HCT116 (cell line): ENCODE measurements around the gene SHC4. TPM values are rescaled to one million over a fixed set of nuclear protein-coding genes. Genes with fewer than 3 reads are reported as not detected.

Experiments
- ATAC-seq: fragments of 200-7000 bp; cut with Tn5 transposase; 2 replicates; pipeline ENCODE4 v1.9.1; 2020; ENCODE audit warnings: mild to moderate bottlenecking, moderate library complexity
- BruUV-seq: library from RNA; stranded (reverse); fragments of 400-500 nt; replicated peaks from 2 replicates; lab custom pipeline; 2021; lab: Mats Ljungman, UMichigan
- CTCF ChIA-PET: fragments of 300-600 bp; sonication (Branson Sonifier 250); formaldehyde crosslinking; loops from one replicate; lab custom pipeline; 2021; ENCODE audit warnings: antibody characterized with exemption; lab: Charles Lee
- POLR2A ChIA-PET: fragments of 300-600, 350-600 bp; sonication (Branson Sonifier 250); formaldehyde crosslinking; loops from one replicate; lab custom pipeline; 2021; ENCODE audit warnings: antibody characterized with exemption; lab: Charles Lee
- RAD21 ChIA-PET, 2 experiments: fragments of 300-600 bp; sonication (Branson Sonifier 250); formaldehyde crosslinking; loops; one replicate each; lab custom pipeline; 2023; ENCODE audit warnings: low total read pairs in 2 of 2; ENCODE audit not compliant: uncharacterized antibody in 2 of 2, unreplicated experiment in 2 of 2, low non-redundant PET in 1 of 2; lab: Charles Lee
- DNase-seq: peaks from one replicate; pipeline ENCODE4 v3.0.0-alpha.2; 2010; ENCODE audit warnings: low read depth, low spot score
- H2AFZ ChIP-seq: fragments of 200-600 bp; shearing (Covaris generic), sonication (generic); 2 replicates; pipeline ENCODE4 v1.6.1; 2017; ENCODE audit warnings: low read depth, mixed run types, mixed read lengths, antibody characterized with exemption, low read length; ENCODE audit not compliant: poor library complexity, severe bottlenecking
- H3K27ac ChIP-seq: 2 replicates; pipeline ENCODE4 v1.5.1; 2012; ENCODE audit warnings: low read depth, low read length
- H3K27me3 ChIP-seq: fragments of 200-600 bp; sonication (generic); 2 replicates; pipeline ENCODE4 v1.6.1; 2016; ENCODE audit warnings: mixed run types, low read length, mixed read lengths; ENCODE audit not compliant: insufficient read depth
- H3K36me3 ChIP-seq, 2 experiments: fragments of 200-500 bp in 1 of 2; fragments of 200-600 bp in 1 of 2; sonication (Bioruptor generic) in 1 of 2; sonication (generic) in 1 of 2; 2 replicates each; pipeline versions ENCODE4 v1.5.1 to v1.6.1; 2014 to 2016; ENCODE audit warnings: low read length in 2 of 2, inconsistent platforms in 1 of 2, mixed read lengths in 1 of 2, mixed run types in 1 of 2; ENCODE audit not compliant: insufficient read depth in 2 of 2, control insufficient read depth in 1 of 2
- H3K4me1 ChIP-seq, 2 experiments: fragments of 200-600 bp in 1 of 2; sonication (generic) in 1 of 2; 2 replicates each; pipeline versions ENCODE4 v1.5.1 to v1.6.1; 2012 to 2017; ENCODE audit warnings: low read length in 2 of 2, inconsistent platforms in 1 of 2, mild to moderate bottlenecking in 1 of 2, mixed read lengths in 1 of 2, mixed run types in 1 of 2, moderate library complexity in 1 of 2; ENCODE audit not compliant: insufficient read depth in 2 of 2, control insufficient read depth in 1 of 2
- H3K4me2 ChIP-seq: fragments of 200-600 bp; sonication (generic); 2 replicates; pipeline ENCODE4 v1.6.1; 2017; ENCODE audit warnings: mixed run types, low read length, mixed read lengths
- H3K4me3 ChIP-seq, 2 experiments: fragments of 200-600 bp in 1 of 2; sonication (generic) in 1 of 2; replicated peaks in 1 of 2; 2 replicates each; pipeline ENCODE4 v1.5.1; 2011 to 2016; ENCODE audit warnings: low read length in 2 of 2, control low read depth in 1 of 2, low read depth in 1 of 2, mild to moderate bottlenecking in 1 of 2, mixed read lengths in 1 of 2, mixed run types in 1 of 2
- H3K79me2 ChIP-seq: fragments of 200-600 bp; sonication (generic); 2 replicates; pipeline ENCODE4 v1.6.1; 2017; ENCODE audit warnings: mild to moderate bottlenecking, mixed run types, low read length, moderate library complexity, mixed read lengths; ENCODE audit not compliant: insufficient read depth
- H3K9ac ChIP-seq: fragments of 200-600 bp; sonication (generic); 2 replicates; pipeline ENCODE4 v1.6.1; 2016; ENCODE audit warnings: low read length, mixed read lengths
- H3K9me2 ChIP-seq: fragments of 200-600 bp; sonication (generic), shearing (Covaris generic); 2 replicates; pipeline ENCODE4 v1.6.1; 2017; ENCODE audit warnings: mixed run types, mild to moderate bottlenecking, moderate library complexity; ENCODE audit not compliant: insufficient read depth
- H3K9me3 ChIP-seq, 2 experiments: fragments of 200-500 bp in 1 of 2; fragments of 200-600 bp in 1 of 2; sonication (Bioruptor generic) in 1 of 2; sonication (generic) in 1 of 2; 2 replicates each; pipeline ENCODE4 v1.6.1; 2014 to 2017; ENCODE audit warnings: low read length in 2 of 2, mixed read lengths in 2 of 2, inconsistent platforms in 1 of 2, low read depth in 1 of 2, mild to moderate bottlenecking in 1 of 2, mixed run types in 1 of 2, moderate library complexity in 1 of 2; ENCODE audit not compliant: control insufficient read depth in 1 of 2, insufficient read depth in 1 of 2
- H4K20me1 ChIP-seq: fragments of 200-600 bp; sonication (generic), shearing (Covaris generic); 2 replicates; pipeline ENCODE4 v1.6.1; 2017; ENCODE audit warnings: mixed run types, mild to moderate bottlenecking, moderate library complexity; ENCODE audit not compliant: insufficient read depth
- CEBPB ChIP-seq: IDR thresholded peaks from 2 replicates; pipeline ENCODE4 v1.6.1; 2012; ENCODE audit warnings: low read depth
- EGR1 ChIP-seq: IDR thresholded peaks from 2 replicates; pipeline ENCODE4 v1.6.1; 2012; ENCODE audit warnings: low read depth
- ELF1 ChIP-seq: IDR thresholded peaks from 2 replicates; pipeline ENCODE4 v1.6.1; 2012; ENCODE audit warnings: low read depth, borderline replicate concordance
- EZH2 ChIP-seq: fragments of 200-600 bp; sonication (generic); IDR thresholded peaks from 2 replicates; pipeline ENCODE4 v1.6.1; 2017; ENCODE audit warnings: antibody characterized with exemption, mixed run types
- EZH2phosphoT487 ChIP-seq: fragments of 200-600 bp; IDR thresholded peaks from 2 replicates; pipeline ENCODE4 v1.6.1; 2018; ENCODE audit warnings: antibody characterized with exemption, borderline replicate concordance
- FOSL1 ChIP-seq: IDR thresholded peaks from 2 replicates; pipeline ENCODE4 v1.6.1; 2012; ENCODE audit warnings: low read depth
- JUND ChIP-seq: IDR thresholded peaks from 2 replicates; pipeline ENCODE4 v1.6.1; 2012
- POLR2A ChIP-seq: IDR thresholded peaks from 2 replicates; pipeline ENCODE4 v1.7.0; 2011; ENCODE audit warnings: borderline replicate concordance; ENCODE audit not compliant: insufficient read depth, insufficient read length; ENCODE audit errors: extremely low read depth
- RAD21 ChIP-seq: IDR thresholded peaks from 2 replicates; pipeline ENCODE4 v1.6.1; 2012; ENCODE audit warnings: low read depth, mild to moderate bottlenecking
- SIN3A ChIP-seq: IDR thresholded peaks from 2 replicates; pipeline ENCODE4 v1.6.1; 2012; ENCODE audit warnings: low read depth
- SP1 ChIP-seq: IDR thresholded peaks from 2 replicates; pipeline ENCODE4 v1.6.1; 2012; ENCODE audit warnings: low read depth
- SRF ChIP-seq: IDR thresholded peaks from 2 replicates; pipeline ENCODE4 v1.6.1; 2012; ENCODE audit warnings: low read depth
- TCF7L2 ChIP-seq: IDR thresholded peaks from 2 replicates; pipeline ENCODE4 v1.7.0; 2011; ENCODE audit warnings: borderline replicate concordance, inconsistent platforms; ENCODE audit not compliant: insufficient read depth, insufficient read length; ENCODE audit errors: extremely low read depth
- YY1 ChIP-seq: IDR thresholded peaks from 2 replicates; pipeline ENCODE4 v1.6.1; 2011; ENCODE audit warnings: low read length, low read depth, moderate library complexity, mild to moderate bottlenecking; ENCODE audit not compliant: insufficient replicate concordance; ENCODE audit errors: extremely low read depth
- ZFX ChIP-seq: fragments of 450-650 bp; IDR thresholded peaks from 2 replicates; pipeline ENCODE4 v1.6.1; 2017
- ZNF274 ChIP-seq: fragments of 200-500 bp; sonication (Bioruptor generic); IDR thresholded peaks from 2 replicates; pipeline ENCODE4 v1.6.1; 2014; ENCODE audit warnings: mild to moderate bottlenecking, low read depth, low read length, inconsistent platforms
- intact Hi-C: fragments of 100-400 bp; cut with micrococcal nuclease; formaldehyde crosslinking; loops from 2 replicates; pipeline ENCODE4 v1.10.0; 2022
- total RNA-seq: library from RNA; stranded (reverse); gene quantifications from one replicate; pipeline ENCODE4 v1.2.1, GENCODE V29; 2021; ENCODE audit not compliant: unreplicated experiment
- TF ChIP-seq, protein P1 (sequence below): IDR thresholded peaks from 2 replicates; pipeline ENCODE4 v1.6.1; 2012; ENCODE audit warnings: low read depth
- TF ChIP-seq, protein P2 (sequence below): IDR thresholded peaks from 2 replicates; pipeline ENCODE4 v1.6.1; 2011; ENCODE audit warnings: mild to moderate bottlenecking, low read length, moderate library complexity; ENCODE audit not compliant: insufficient replicate concordance; ENCODE audit errors: extremely low read depth
- TF ChIP-seq, protein P3 (sequence below): IDR thresholded peaks from 2 replicates; pipeline ENCODE4 v1.6.1; 2012

Gene SHC4
- total RNA-seq, 1 experiment from 2014 or later: 0.44 TPM

GRCh38 chr15:48925714-48926223, 38.0 kb downstream of the SHC4 start (continued):
- TF ChIP-seq TCF7L2 (peak; percentile 66), SIN3A (peak; percentile 33; the same call in 1 of the 2 replicates)

GRCh38 chr15:48924528-48925393, 39.0 kb downstream of the SHC4 start:
- Histone ChIP-seq H3K4me1 (peaks cover 7 to 14% of the 10 kb centered on the region in 2 experiments; a peak in 2 of 4 replicates), H4K20me1 (no peaks in the 10 kb centered on the region), H3K4me3 (no peak overlapping the region), H3K9me3 (no peaks in the 10 kb centered on the region), H3K4me2 (no peak overlapping the region), H3K36me3 (no peaks in the 10 kb centered on the region), H3K9ac (no peak overlapping the region), H3K27ac (no peak overlapping the region), H3K79me2 (no peaks in the 10 kb centered on the region), H3K9me2 (no peaks in the 10 kb centered on the region)
- no TSS peak for BruUV-seq
- RAD21 ChIA-PET: no interaction called here
- ATAC-seq: no peak
- intact Hi-C loops: no loop called here
- DNase-seq: no peak
- no peak for TF ChIP-seq CEBPB
- no peak for TF ChIP-seq ZFX
- no peak for TF ChIP-seq EZH2phosphoT487
- no peak for TF ChIP-seq FOSL1
- no peak for TF ChIP-seq ZNF274
- no peak for TF ChIP-seq SIN3A
- TF ChIP-seq EGR1: no peak
- TF ChIP-seq, protein P1, sequence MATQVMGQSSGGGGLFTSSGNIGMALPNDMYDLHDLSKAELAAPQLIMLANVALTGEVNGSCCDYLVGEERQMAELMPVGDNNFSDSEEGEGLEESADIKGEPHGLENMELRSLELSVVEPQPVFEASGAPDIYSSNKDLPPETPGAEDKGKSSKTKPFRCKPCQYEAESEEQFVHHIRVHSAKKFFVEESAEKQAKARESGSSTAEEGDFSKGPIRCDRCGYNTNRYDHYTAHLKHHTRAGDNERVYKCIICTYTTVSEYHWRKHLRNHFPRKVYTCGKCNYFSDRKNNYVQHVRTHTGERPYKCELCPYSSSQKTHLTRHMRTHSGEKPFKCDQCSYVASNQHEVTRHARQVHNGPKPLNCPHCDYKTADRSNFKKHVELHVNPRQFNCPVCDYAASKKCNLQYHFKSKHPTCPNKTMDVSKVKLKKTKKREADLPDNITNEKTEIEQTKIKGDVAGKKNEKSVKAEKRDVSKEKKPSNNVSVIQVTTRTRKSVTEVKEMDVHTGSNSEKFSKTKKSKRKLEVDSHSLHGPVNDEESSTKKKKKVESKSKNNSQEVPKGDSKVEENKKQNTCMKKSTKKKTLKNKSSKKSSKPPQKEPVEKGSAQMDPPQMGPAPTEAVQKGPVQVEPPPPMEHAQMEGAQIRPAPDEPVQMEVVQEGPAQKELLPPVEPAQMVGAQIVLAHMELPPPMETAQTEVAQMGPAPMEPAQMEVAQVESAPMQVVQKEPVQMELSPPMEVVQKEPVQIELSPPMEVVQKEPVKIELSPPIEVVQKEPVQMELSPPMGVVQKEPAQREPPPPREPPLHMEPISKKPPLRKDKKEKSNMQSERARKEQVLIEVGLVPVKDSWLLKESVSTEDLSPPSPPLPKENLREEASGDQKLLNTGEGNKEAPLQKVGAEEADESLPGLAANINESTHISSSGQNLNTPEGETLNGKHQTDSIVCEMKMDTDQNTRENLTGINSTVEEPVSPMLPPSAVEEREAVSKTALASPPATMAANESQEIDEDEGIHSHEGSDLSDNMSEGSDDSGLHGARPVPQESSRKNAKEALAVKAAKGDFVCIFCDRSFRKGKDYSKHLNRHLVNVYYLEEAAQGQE: no peak
- TF ChIP-seq SRF: no peak
- no peak for TF ChIP-seq ELF1
- TF ChIP-seq, protein P2, sequence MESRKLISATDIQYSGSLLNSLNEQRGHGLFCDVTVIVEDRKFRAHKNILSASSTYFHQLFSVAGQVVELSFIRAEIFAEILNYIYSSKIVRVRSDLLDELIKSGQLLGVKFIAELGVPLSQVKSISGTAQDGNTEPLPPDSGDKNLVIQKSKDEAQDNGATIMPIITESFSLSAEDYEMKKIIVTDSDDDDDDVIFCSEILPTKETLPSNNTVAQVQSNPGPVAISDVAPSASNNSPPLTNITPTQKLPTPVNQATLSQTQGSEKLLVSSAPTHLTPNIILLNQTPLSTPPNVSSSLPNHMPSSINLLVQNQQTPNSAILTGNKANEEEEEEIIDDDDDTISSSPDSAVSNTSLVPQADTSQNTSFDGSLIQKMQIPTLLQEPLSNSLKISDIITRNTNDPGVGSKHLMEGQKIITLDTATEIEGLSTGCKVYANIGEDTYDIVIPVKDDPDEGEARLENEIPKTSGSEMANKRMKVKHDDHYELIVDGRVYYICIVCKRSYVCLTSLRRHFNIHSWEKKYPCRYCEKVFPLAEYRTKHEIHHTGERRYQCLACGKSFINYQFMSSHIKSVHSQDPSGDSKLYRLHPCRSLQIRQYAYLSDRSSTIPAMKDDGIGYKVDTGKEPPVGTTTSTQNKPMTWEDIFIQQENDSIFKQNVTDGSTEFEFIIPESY: no peak
- no peak for TF ChIP-seq POLR2A
- no peak for TF ChIP-seq YY1
- TF ChIP-seq, protein P3, sequence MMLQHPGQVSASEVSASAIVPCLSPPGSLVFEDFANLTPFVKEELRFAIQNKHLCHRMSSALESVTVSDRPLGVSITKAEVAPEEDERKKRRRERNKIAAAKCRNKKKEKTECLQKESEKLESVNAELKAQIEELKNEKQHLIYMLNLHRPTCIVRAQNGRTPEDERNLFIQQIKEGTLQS: no peak
- TF ChIP-seq TCF7L2: no peak
- no peak for TF ChIP-seq RAD21
- TF ChIP-seq SP1: no peak
- TF ChIP-seq EZH2: no peak
- no peak for TF ChIP-seq JUND
- TF ChIP-seq, all 23 proteins: peak for 0
- ChIA-PET CTCF (no interaction called here), POLR2A (interaction anchor here (0.5 to 1.2 kb wide), 2 partner anchors 15 to 498 kb away, joined by 3 read pairs; no protein-coding TSS in a partner anchor)
- Histone ChIP-seq H2AFZ (no peak overlapping the region), H3K27me3 (no peaks in the 10 kb centered on the region)
